Endothelial cell of hepatic sinusoid (primary cell): ENCODE measurements around the gene PTH2R.

Experiments
- in situ Hi-C: cut with HindIII; loops from 2 replicates; pipeline ENCODE4 v1.10.0; 2017; ENCODE audit warnings: low sequenced_read_pairs

The PTH2R gene, protein sequence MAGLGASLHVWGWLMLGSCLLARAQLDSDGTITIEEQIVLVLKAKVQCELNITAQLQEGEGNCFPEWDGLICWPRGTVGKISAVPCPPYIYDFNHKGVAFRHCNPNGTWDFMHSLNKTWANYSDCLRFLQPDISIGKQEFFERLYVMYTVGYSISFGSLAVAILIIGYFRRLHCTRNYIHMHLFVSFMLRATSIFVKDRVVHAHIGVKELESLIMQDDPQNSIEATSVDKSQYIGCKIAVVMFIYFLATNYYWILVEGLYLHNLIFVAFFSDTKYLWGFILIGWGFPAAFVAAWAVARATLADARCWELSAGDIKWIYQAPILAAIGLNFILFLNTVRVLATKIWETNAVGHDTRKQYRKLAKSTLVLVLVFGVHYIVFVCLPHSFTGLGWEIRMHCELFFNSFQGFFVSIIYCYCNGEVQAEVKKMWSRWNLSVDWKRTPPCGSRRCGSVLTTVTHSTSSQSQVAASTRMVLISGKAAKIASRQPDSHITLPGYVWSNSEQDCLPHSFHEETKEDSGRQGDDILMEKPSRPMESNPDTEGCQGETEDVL

DNA sequence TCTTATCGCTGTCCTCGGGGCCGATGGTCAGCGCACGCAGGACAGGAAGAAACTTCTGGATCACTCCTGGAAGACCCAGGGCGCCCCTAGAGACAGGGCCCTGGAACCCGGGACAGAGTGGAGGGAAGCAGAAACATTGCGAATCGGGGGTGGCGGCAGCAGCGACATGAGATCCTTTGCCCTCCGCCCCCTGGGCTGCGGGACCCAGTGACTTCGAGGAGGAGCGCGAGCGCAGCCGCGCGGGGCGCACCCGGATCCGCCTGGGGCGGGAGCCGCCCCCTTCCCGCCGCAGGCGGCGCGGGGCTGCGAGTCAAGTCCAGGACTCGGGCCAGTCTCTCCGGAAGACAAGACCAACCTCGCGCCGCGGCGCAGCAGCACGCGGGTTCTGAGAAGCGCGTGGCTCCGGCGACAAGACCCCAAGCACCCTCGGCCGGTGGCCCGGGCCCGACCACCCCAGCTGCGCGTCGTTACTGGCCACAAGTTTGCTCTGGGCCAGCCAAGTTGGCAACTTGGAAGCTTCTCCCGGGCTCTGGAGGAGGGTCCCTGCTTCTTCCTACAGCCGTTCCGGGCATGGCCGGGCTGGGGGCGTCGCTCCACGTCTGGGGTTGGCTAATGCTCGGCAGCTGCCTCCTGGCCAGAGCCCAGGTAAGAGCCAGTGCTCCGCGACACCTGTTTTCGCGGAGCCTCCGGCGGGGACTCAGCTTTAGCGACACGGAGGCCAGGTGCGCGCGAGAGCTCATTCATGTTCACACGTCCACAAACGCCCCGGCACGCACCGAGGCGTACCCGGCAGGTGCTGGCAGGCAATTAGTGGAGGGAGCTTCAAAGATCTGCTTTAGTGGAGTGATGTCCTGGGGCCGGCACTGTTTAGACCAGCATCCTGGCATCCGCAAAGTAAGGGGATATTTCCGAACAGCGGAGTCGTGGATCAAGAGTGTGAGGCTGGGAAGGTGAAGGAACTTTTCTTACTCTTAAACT lies at the start of gene PTH2R:
Gene PTH2R, plus strand, starts transcription at position 319 of the 978 bp plus-strand sequence. Its CDS starts 252 bp downstream, at position 571.
- in situ Hi-C loops = no loop called here

DNA sequence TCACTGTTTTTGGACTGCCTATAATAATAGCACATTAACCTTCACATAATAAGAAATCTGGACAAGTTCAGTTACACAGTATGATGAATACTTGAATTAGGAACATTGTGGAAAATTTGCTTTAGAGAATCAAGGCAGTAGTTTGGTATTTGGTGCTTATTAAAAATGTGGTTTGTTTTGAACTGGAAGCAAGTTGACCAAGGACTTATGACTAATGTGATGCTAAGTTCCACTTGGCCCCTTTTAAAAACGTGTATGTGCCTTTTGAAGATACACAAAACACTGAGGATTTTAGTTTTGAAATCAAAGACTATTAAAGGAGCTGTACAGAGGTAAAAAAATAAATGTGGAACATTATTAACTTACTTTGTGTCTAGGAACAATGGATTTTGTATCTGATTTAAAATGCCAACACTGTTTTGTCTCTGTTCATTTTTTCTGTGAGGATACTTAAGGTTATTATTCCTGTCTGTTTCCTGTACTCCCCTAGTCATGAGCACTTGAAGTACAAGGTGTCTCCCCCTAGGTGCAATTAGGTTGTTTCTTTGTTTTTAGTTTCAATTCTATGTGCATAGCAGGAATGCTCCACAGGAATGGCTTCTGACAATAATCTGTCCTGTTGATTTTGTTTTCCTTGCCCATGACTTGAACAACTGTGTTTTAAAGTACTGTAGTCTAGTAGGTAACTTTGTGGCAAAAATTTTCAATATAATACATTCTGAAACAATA lies 49.6 kb upstream of the PTH2R start:
- in situ Hi-C loops = no loop called here

DNA sequence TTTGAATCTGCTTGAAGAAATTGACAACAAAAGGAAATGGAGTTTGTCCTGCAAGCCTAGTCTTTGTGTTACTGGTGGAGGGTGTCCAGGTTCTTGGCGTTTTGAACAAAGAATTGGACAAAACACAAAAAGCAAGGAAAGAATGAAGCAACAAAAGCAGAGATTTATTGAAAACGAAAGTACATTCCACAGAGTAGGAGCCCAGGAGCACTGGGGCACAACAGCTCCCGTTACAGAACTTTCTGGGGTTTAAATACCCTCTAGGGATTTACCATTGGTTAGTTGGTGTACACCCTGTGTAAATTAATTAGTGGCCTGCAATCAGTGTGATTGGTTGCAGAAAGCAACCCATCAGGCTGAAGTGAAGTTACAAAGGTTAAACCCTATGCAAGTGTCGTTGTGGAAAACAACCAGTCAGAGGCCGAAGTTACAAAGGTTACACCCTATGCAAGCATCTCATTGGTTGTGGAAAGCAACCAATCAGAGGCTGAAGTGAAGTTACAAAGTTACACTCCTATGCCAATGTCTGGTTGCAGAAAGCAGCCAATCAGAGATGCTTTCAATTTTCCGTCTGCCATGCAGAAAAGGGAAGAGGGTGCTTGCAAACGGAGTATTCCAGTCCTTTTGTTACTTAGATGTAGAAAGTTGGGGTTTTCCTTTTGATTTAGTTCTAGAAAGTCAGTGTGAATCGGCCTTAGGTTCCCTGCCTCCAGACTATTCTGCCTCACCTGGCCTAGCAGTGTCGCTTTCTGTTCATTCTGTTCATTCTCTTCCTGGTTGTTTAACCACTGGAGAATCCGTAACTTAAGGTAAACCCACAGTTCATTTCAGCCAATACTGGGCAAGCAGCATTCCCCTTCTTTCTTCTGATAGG lies 47.6 kb upstream of the PTH2R start:
- in situ Hi-C loops = no loop called here

- in situ Hi-C loops = no loop called here
Observed at GRCh38 chr2:208359632-208359986, 47.0 kb upstream of the PTH2R start.

DNA sequence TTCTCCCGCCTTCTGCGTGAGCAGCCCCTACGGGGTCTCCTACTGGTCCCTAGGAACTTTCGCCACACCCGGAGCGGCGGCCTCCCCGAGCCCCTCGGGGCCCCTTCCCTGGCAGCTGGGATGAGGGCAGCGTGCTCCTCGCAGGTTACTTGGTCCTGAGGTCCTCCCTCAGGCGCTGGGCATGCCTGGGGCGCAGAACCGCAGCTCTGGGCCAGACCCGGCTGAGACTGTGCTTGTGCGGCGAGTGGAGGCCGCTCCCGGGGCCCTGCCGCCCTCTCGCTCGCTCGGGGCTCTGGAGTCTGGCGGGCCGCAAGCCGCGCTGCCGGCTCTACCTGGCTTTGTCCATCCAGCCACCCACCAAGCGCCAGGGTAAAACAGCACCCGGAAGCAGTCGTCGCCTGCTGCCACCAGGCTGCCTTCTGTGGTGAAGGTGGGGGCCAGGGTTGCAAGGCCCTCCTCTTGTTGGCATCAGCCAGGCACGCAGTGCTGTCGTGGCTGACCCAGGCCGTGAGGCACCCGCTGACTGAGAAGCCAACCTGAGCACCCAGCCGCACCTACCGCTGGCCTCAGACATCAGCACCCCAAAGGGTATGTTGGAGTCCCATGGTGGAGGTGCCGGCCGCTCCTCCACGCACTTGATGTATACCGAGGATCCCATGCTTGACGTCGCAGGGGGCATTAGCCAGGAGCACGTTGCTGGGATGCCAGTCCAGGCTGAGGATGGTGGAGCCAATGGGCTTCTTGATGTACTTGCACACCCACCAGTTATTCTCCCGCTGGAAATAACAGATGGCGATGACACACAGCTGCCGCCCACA lies 46.1 kb upstream of the PTH2R start:
- in situ Hi-C loops = no loop called here

GRCh38 chr2:208361077-208361441 lies 45.5 kb upstream of the PTH2R start:
- in situ Hi-C loops = no loop called here

GRCh38 chr2:208363485-208363884 lies 43.1 kb upstream of the PTH2R start:
- in situ Hi-C loops = no loop called here

DNA sequence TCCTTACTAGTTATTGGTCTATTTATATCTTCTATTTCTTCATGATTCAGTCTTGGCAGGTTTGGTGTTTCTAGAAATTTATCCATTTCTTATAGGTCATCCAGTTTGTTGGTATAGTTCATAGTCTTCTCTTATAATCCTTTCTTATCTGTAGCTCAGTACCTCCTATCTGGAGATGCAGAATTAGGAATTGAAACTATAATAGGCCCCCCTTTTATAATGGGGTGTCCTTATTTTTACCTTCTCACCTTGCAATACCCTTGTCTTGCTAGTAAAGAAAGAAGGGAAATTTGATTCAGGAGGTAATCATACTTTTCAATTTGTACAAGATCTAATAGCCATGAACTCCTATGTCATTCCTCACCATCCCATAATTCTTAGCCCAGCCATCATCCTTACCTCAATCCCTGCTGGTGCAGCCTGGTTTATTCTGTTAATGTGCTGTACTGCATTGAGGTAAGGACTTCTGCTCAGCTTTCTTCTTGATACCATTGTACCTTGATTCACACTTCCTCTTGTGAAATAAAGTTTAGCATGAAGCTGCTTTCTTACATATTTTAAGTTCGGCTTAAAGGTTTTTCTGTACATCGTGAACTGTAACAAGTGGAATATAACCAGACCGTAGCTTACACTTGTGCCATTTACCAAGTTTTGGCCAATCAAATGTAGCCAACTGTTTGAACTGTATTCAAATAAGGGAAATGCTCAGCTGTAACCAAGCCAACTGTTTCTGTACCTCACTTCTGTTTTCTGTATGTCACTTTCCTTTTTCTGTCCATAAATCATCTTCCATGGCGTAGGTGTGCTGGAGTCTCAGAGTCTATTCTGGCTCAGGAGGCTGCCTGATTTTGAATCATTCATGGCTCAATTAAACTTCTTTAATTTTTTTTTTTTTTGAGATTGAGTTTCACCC lies 40.1 kb upstream of the PTH2R start:
- in situ Hi-C loops = no loop called here

GRCh38 chr2:208369091-208369490 lies 37.5 kb upstream of the PTH2R start:
- in situ Hi-C loops = no loop called here

- in situ Hi-C loops = no loop called here
Observed at GRCh38 chr2:208370881-208371633, 35.5 kb upstream of the PTH2R start.

DNA sequence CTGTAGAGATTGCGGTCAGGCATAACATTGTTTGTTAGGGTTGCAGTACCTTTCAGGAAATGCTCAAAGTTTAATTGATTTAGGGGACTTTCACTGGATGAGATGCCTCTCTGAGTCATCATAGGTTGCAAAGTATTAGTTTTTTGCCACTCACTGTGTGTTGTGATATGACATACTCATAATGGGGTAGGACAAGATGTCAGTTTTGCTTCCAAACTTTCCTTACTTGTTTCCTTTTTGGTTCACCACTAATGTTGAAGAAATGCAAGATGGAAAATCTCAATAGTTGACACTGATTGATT lies 35.0 kb upstream of the PTH2R start:
- in situ Hi-C loops = no loop called here

DNA sequence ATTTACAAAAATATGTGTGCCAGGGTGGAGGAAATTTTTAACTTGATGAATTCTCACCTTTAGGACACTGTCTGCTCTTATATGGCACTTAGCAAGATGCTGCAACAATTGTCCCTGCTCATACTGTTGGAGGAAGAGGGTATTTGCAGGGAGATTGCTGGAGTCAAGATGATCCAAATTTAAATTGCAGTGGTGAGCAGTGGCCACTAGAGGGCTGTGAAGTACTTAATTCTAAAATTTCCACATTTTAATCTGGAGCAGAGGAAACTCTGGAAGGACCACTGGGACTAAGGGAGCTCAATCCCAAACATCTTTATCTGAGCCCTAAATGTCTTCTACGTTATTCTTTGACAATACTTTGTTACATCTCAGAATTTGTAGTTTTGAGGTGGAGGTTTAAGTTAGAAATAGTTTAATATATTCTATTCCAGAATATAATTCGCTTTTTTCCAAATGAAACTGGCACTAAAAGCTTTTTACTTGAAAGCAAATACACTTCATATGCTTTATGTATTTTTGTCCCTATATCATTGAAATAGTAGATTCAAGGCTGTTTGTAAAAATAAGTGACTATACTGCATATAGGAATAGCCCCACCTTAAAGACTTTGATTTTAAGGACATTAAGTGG lies 33.0 kb upstream of the PTH2R start:
- in situ Hi-C loops = no loop called here

DNA sequence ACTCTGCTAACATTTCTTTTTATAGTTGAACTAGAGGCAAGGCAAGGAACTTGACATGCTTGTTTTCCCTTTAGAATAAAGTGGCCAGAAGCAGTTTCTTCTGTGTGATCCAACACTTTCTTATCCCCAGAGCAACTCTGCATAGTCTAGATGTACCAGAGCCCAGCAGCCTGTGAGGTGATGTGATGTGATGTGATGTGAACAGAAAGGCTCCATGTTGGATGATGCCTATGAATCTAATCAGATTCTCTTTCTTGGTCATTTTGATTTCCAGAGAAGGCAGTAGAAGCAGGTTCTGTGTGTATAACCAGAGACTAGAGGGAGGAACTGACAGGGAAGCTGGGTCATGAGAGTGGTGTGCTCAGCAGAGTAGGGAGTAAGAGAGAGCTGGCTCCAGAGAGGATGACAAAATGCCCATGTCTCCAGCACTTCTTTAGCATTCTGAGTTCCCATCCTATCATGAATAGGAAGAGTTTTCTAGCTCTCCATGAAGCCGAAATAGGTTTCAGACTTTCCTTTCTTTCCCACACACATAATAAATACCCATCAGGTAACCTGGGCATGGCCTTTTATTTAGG lies 31.0 kb upstream of the PTH2R start:
- in situ Hi-C loops = loop anchor here (25.0 kb wide), 1 partner anchor 937 kb away; no protein-coding TSS in a partner anchor

GRCh38 chr2:208377344-208377860 lies 29.2 kb upstream of the PTH2R start:
- in situ Hi-C loops = loop anchor here (25.0 kb wide), 1 partner anchor 935 kb away; no protein-coding TSS in a partner anchor

DNA sequence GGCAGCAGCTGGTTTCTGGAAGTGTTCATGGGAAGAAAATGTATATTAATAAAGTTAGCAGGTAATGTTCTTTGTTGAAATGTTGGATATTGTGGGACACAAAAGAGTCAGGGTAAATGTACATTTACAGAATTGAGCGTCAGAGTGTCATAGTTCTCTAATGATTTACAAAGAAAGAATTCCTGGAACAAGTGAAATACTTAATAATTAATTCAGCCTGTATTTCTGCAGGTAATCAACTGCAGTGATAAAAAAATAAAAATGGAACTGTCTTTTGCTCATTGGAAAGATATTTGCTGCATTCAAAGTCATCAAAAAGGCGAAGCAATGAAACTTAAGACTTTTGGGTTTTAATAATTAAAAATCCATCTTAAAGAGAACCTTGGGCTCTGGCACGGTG lies 27.4 kb upstream of the PTH2R start:
- in situ Hi-C loops = loop anchor here (25.0 kb wide), 1 partner anchor 933 kb away; no protein-coding TSS in a partner anchor

DNA sequence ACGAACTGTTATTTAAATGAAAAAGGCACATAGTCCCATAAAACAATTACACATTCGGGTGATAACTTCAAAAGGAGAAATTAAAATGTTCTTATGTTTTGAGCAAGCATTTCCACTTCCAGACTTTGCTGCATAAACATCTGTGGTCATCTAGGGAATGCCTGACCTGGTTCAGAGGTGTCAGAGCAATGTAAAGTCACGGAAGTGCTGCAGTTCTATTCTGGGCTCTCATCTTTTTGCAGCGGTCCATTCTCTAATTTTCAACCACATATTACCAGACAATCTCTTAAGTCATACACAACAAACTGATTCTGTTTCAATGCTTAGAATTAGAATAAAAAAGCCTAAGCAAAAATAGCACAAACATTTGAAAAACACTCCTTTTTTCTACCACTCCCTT lies 22.0 kb upstream of the PTH2R start:
- in situ Hi-C loops = loop anchor here (25.0 kb wide), 1 partner anchor 928 kb away; no protein-coding TSS in a partner anchor
